Lung (tissue), 12 donors: ENCODE results near the gene ILK. TPM values are rescaled to one million over a fixed set of nuclear protein-coding genes. Genes with fewer than 3 reads are reported as not detected.

Source experiments
- ATAC-seq: fragments of 200-7000 bp; cut with Tn5 transposase; one replicate; pipeline ENCODE4 v1.9.1; 2020; ENCODE audit warnings: moderate number of reproducible peaks; ENCODE audit not compliant: insufficient read depth, low FRiP score
- DNase-seq, 3 donors: peaks; one replicate each; pipeline ENCODE4 v3.0.0-alpha.2; 2013 to 2017
- H3K27ac ChIP-seq, 2 donors: one replicate each; pipeline ENCODE4 v1.5.1; 2013; ENCODE audit warnings: mild to moderate bottlenecking in 2 of 2, moderate library complexity in 2 of 2, control low read depth in 1 of 2, inconsistent platforms in 1 of 2, low read depth in 1 of 2, low read length in 1 of 2
- H3K27me3 ChIP-seq, 3 donors: one replicate each; pipeline ENCODE4 v1.5.1; 2013; ENCODE audit warnings: low read length in 2 of 3; ENCODE audit not compliant: control insufficient read depth in 3 of 3, insufficient read depth in 3 of 3
- H3K36me3 ChIP-seq, 4 donors: one replicate each; pipeline ENCODE4 v1.5.1; 2013; ENCODE audit warnings: low read length in 4 of 4, mild to moderate bottlenecking in 1 of 4, moderate library complexity in 1 of 4; ENCODE audit not compliant: control insufficient read depth in 4 of 4, insufficient read depth in 4 of 4
- H3K4me1 ChIP-seq, 5 donors: one replicate each; pipeline ENCODE4 v1.5.1; 2013; ENCODE audit warnings: low read length in 5 of 5, mild to moderate bottlenecking in 2 of 5, moderate library complexity in 1 of 5; ENCODE audit not compliant: control insufficient read depth in 5 of 5, insufficient read depth in 5 of 5
- H3K4me3 ChIP-seq: one replicate; pipeline ENCODE4 v1.5.1; 2013; ENCODE audit warnings: mild to moderate bottlenecking, control low read depth, moderate library complexity
- H3K9ac ChIP-seq, 2 donors: one replicate each; pipeline ENCODE4 v1.5.1; 2013; ENCODE audit warnings: low read length in 2 of 2, control low read depth in 1 of 2; ENCODE audit not compliant: insufficient read depth in 1 of 2
- H3K9me3 ChIP-seq, 4 donors: one replicate each; pipeline ENCODE4 v1.5.1; 2013; ENCODE audit warnings: low read length in 3 of 4, mild to moderate bottlenecking in 1 of 4, moderate library complexity in 1 of 4; ENCODE audit not compliant: control insufficient read depth in 4 of 4, insufficient read depth in 3 of 4
- WGBS, 2 donors: extraction: QIAGEN DNeasy Blood & Tissue Kit; methylation state at CpG; one replicate each; pipeline ENCODE4 v1.1.7; 2013; 5-methylcytosine and 5-hydroxymethylcytosine counted together
- polyA plus RNA-seq, 2 donors: library from polyadenylated mRNA; stranded (reverse); fragments of 200-250 nt; gene quantifications; one replicate each; pipeline ENCODE4 v1.2.1, GENCODE V29; 2013
- total RNA-seq, 2 donors: library from RNA; depleted of rRNA in 1 of 2; stranded (reverse); fragments of >200 nt in 1 of 2; gene quantifications; one replicate each; pipeline ENCODE4 v1.2.1, GENCODE V29; 2014 to 2021
- TF ChIP-seq, protein P1 (sequence below): IDR thresholded peaks from 2 replicates; pipeline ENCODE4 v1.5.1; 2012; ENCODE audit warnings: mild to moderate bottlenecking; ENCODE audit errors: control extremely low read depth, extremely low read depth
- donor health status: control.
- donor health status: control.
- donor health status: Bipolar disorder and iron deficiency.
- donor health status: healthy.
- donor health status: DM: yes; HTN: yes; CAD: no.

Gene ILK
- total and polyA plus RNA-seq, 4 donors = 91.1 to 147 (median 136) TPM

GRCh38 chr11:6565325-6565724 is 38.2 kb upstream of the ILK start:
- H3K9me3 ChIP-seq = no peaks in the 10 kb centered on the region
- H3K9ac ChIP-seq = no peak overlapping the region
- no peak for ATAC-seq
- no peak overlapping the region for H3K27ac ChIP-seq
- DNase-seq = no peak
- H3K27me3 ChIP-seq = no peaks in the 10 kb centered on the region
- H3K4me1 ChIP-seq = peaks cover 4 to 11% (median 7%) of the 10 kb centered on the region in 5 donors
- no peak overlapping the region for H3K4me3 ChIP-seq
- 67 to 95% methylated on average over 2 of the region's 2 CpGs for WGBS, 2 donors
- peaks cover 0 to 9% (median 0%) of the 10 kb centered on the region in 4 donors for H3K36me3 ChIP-seq
- TF ChIP-seq, protein P1, sequence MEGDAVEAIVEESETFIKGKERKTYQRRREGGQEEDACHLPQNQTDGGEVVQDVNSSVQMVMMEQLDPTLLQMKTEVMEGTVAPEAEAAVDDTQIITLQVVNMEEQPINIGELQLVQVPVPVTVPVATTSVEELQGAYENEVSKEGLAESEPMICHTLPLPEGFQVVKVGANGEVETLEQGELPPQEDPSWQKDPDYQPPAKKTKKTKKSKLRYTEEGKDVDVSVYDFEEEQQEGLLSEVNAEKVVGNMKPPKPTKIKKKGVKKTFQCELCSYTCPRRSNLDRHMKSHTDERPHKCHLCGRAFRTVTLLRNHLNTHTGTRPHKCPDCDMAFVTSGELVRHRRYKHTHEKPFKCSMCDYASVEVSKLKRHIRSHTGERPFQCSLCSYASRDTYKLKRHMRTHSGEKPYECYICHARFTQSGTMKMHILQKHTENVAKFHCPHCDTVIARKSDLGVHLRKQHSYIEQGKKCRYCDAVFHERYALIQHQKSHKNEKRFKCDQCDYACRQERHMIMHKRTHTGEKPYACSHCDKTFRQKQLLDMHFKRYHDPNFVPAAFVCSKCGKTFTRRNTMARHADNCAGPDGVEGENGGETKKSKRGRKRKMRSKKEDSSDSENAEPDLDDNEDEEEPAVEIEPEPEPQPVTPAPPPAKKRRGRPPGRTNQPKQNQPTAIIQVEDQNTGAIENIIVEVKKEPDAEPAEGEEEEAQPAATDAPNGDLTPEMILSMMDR = no peak

GRCh38 chr11:6565988-6566703 is 37.4 kb upstream of the ILK start:
- Histone ChIP-seq H3K4me1 (peaks cover 4 to 11% (median 7%) of the 10 kb centered on the region in 5 donors), H3K9ac (no peak overlapping the region), H3K9me3 (no peaks in the 10 kb centered on the region), H3K27me3 (no peaks in the 10 kb centered on the region), H3K27ac (no peak overlapping the region), H3K4me3 (no peak overlapping the region), H3K36me3 (peaks cover 0 to 9% (median 0%) of the 10 kb centered on the region in 4 donors)
- DNase-seq (no peak), ATAC-seq (no peak)
- WGBS, 2 donors = 93 to 98% methylated on average over 5 of the region's 5 CpGs
- TF ChIP-seq, protein P1 = no peak

GRCh38 chr11:6566704-6567370 is 36.7 kb upstream of the ILK start:
- TF ChIP-seq, protein P1 = no peak
- DNase-seq (no peak), ATAC-seq (no peak)
- H3K27ac ChIP-seq = no peak overlapping the region
- no peak overlapping the region for H3K4me3 ChIP-seq
- H3K9me3 ChIP-seq = no peaks in the 10 kb centered on the region
- H3K9ac ChIP-seq = no peak overlapping the region
- peaks cover 4 to 11% (median 7%) of the 10 kb centered on the region in 5 donors for H3K4me1 ChIP-seq
- H3K27me3 ChIP-seq = peaks cover 0 to 5% (median 0%) of the 10 kb centered on the region in 3 donors
- H3K36me3 ChIP-seq = peaks cover 0 to 9% (median 0%) of the 10 kb centered on the region in 4 donors
- 93% methylated on average over 13 of the region's 13 CpGs for WGBS, 2 donors
